Astrocyte (in vitro differentiated cells and primary cell): ENCODE results near the gene PCDHGB4. TPM values are rescaled to one million over a fixed set of nuclear protein-coding genes. Genes with fewer than 3 reads are reported as not detected.

Experiments
- DNase-seq: peaks from one replicate; pipeline ENCODE4 v3.0.0-alpha.2; 2010; ENCODE audit warnings: low read depth
- FAIRE-seq: peaks from 2 replicates; lab custom pipeline; 2011; peaks lifted over from hg19 to GRCh38; lab: Jason Lieb, UNC
- H2AFZ ChIP-seq: 2 replicates; pipeline ENCODE4 v1.6.0; 2012; ENCODE audit warnings: low read depth, low read length, inconsistent platforms
- H3K27ac ChIP-seq: 2 replicates; pipeline ENCODE4 v1.5.1; 2011; ENCODE audit warnings: low read depth, low read length, inconsistent platforms
- H3K27me3 ChIP-seq: 2 replicates; pipeline ENCODE4 v1.6.0; 2011; ENCODE audit warnings: low read length, inconsistent platforms; ENCODE audit not compliant: insufficient read depth
- H3K36me3 ChIP-seq: 2 replicates; pipeline ENCODE4 v1.5.1; 2011; ENCODE audit warnings: low read length, inconsistent platforms; ENCODE audit not compliant: insufficient read depth
- H3K4me1 ChIP-seq: 2 replicates; pipeline ENCODE4 v1.5.1; 2011; ENCODE audit warnings: low read length, inconsistent platforms; ENCODE audit not compliant: insufficient read depth
- H3K4me2 ChIP-seq: 2 replicates; pipeline ENCODE4 v1.6.0; 2012; ENCODE audit warnings: low read length, inconsistent platforms
- H3K4me3 ChIP-seq: 2 replicates; pipeline ENCODE4 v1.5.1; 2011; ENCODE audit warnings: low read depth, mild to moderate bottlenecking, low read length, inconsistent platforms; ENCODE audit not compliant: insufficient read depth
- H3K79me2 ChIP-seq: 2 replicates; pipeline ENCODE4 v1.6.0; 2012; ENCODE audit warnings: mild to moderate bottlenecking, low read length, inconsistent platforms; ENCODE audit not compliant: insufficient read depth
- H3K9ac ChIP-seq: 2 replicates; pipeline ENCODE4 v1.6.0; 2012; ENCODE audit warnings: mild to moderate bottlenecking, low read length, inconsistent platforms
- H3K9me3 ChIP-seq: 2 replicates; pipeline ENCODE4 v1.5.1; 2012; ENCODE audit warnings: low read depth, mild to moderate bottlenecking, low read length, inconsistent platforms; ENCODE audit not compliant: insufficient read depth
- H4K20me1 ChIP-seq: 2 replicates; pipeline ENCODE4 v1.6.0; 2012; ENCODE audit warnings: low read length, inconsistent platforms; ENCODE audit not compliant: insufficient read depth
- H3K27ac Mint-ChIP-seq: one replicate; pipeline ENCODE4 v1.8.0; 2021; ENCODE audit warnings: mild to moderate bottlenecking, mixed read lengths; ENCODE audit not compliant: unreplicated experiment
- H3K27me3 Mint-ChIP-seq: one replicate; pipeline ENCODE4 v1.8.0; 2021; ENCODE audit warnings: low read depth, mixed read lengths; ENCODE audit not compliant: unreplicated experiment
- H3K36me3 Mint-ChIP-seq: one replicate; pipeline ENCODE4 v1.8.0; 2021; ENCODE audit warnings: low read depth, mixed read lengths; ENCODE audit not compliant: unreplicated experiment
- H3K4me1 Mint-ChIP-seq: one replicate; pipeline ENCODE4 v1.8.0; 2021; ENCODE audit warnings: low read depth, mixed read lengths; ENCODE audit not compliant: unreplicated experiment
- H3K4me3 Mint-ChIP-seq: one replicate; pipeline ENCODE4 v1.8.0; 2021; ENCODE audit warnings: mild to moderate bottlenecking, moderate library complexity, mixed read lengths; ENCODE audit not compliant: unreplicated experiment
- H3K9me3 Mint-ChIP-seq: one replicate; pipeline ENCODE4 v1.8.0; 2021; ENCODE audit warnings: mild to moderate bottlenecking, mixed read lengths; ENCODE audit not compliant: unreplicated experiment
- EZH2 ChIP-seq: IDR thresholded peaks from 2 replicates; pipeline ENCODE4 v1.6.1; 2012; ENCODE audit warnings: mild to moderate bottlenecking, low read length, inconsistent platforms; ENCODE audit not compliant: insufficient read depth
- total RNA-seq: library from RNA; stranded (reverse); gene quantifications from 2 replicates; pipeline ENCODE4 v1.2.1, GENCODE V29; 2021
- TF ChIP-seq, protein P1 (sequence below): IDR thresholded peaks from 2 replicates; pipeline ENCODE4 v1.5.1; 2011; ENCODE audit warnings: low read depth, mild to moderate bottlenecking, inconsistent platforms, low read length, moderate library complexity; ENCODE audit not compliant: insufficient read depth

Gene PCDHGB4
- total RNA-seq, 1 donor from 2014 or later = 13.6 TPM

DNA sequence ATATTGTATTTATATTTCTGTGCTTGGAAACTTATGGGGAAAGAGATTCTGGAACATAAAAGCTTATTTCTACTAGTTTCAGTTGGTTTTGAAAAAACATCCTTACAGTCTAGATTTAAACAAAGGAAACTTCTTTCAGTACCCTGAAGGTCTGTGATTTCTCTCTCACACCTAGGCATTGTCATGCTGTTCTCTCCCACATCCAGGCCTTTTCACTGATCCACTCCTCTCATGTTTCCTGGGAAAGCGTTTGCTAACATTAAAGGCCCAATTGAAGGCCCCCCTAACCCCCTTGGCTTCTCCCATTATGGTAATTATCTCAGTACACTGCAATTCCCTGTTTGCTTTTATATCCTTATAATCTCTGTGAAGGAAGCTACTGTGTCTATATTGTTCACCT, 44.7 kb upstream of the PCDHGB4 start:
- FAIRE-seq (no peak), DNase-seq (no peak)
- Histone ChIP-seq H3K4me1 (no peaks in the 10 kb centered on the region), H3K79me2 (no peaks in the 10 kb centered on the region), H3K4me2 (no peak overlapping the region), H2AFZ (no peak overlapping the region), H3K27me3 (peaks cover 3% of the 10 kb centered on the region), H4K20me1 (no peaks in the 10 kb centered on the region), H3K27ac (no peak overlapping the region), H3K4me3 (no peak overlapping the region), H3K36me3 (no peaks in the 10 kb centered on the region), H3K9ac (no peak overlapping the region), H3K9me3 (peaks cover 36% of the 10 kb centered on the region)
- Mint-ChIP-seq H3K27me3 (peaks cover 2% of the 10 kb centered on the region), H3K9me3 (peaks cover 52% of the 10 kb centered on the region), H3K36me3 (peaks cover 6% of the 10 kb centered on the region), H3K27ac (no peak overlapping the region), H3K4me1 (no peaks in the 10 kb centered on the region), H3K4me3 (no peak overlapping the region)
- TF ChIP-seq EZH2 = no peak
- TF ChIP-seq, protein P1, sequence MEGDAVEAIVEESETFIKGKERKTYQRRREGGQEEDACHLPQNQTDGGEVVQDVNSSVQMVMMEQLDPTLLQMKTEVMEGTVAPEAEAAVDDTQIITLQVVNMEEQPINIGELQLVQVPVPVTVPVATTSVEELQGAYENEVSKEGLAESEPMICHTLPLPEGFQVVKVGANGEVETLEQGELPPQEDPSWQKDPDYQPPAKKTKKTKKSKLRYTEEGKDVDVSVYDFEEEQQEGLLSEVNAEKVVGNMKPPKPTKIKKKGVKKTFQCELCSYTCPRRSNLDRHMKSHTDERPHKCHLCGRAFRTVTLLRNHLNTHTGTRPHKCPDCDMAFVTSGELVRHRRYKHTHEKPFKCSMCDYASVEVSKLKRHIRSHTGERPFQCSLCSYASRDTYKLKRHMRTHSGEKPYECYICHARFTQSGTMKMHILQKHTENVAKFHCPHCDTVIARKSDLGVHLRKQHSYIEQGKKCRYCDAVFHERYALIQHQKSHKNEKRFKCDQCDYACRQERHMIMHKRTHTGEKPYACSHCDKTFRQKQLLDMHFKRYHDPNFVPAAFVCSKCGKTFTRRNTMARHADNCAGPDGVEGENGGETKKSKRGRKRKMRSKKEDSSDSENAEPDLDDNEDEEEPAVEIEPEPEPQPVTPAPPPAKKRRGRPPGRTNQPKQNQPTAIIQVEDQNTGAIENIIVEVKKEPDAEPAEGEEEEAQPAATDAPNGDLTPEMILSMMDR = no peak

DNA sequence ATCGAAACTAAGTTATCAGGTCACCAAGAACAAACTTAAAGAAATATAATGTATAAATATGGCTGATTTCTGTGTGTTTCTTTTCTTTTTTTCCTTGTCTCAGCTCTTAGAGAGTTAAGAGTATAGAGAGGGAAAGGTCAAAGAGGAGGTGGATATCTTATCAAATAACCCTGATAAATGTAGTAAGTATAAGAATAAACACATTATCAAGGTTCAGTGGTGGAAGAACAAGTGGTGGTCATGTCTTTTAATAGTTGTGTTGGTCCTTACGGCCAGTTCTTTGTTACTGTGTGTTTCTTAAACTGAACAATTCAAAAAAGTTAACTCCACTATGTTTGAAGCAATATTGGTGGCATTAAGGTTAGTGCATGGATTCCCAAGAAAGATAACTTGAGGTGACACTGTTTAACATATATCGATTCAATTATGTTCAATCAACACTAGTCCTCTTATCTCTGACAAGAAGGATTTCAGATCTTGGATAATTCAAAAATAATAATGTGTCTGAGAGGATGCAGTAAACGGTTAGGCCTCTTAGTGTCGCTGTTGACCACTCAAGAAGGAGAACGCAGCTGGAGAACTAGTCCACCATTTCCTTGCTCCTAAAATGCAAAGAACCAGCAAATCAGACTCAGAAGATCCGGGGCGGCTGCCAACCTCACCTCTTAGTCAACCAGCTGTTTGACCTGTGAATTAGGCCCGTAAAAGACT, 44.1 kb upstream of the PCDHGB4 start, which contains the start of gene PCDHGA3:
Gene PCDHGA3 (plus strand): TSS at position 588 of the 711 bp plus-strand sequence. CDS start 205 bp downstream, outside the sequence.
- Histone ChIP-seq H3K27ac (no peak within 1 kb of the TSS), H3K4me1 (no peaks in the 10 kb centered on the region), H4K20me1 (no peaks in the 10 kb centered on the region), H2AFZ (peak within 1 kb of the TSS; percentile 76), H3K4me2 (peak within 1 kb of the TSS; percentile 66), H3K27me3 (peaks cover 3% of the 10 kb centered on the region), H3K79me2 (no peaks in the 10 kb centered on the region), H3K36me3 (no peaks in the 10 kb centered on the region), H3K4me3 (peak within 1 kb of the TSS; percentile 54), H3K9me3 (peaks cover 36% of the 10 kb centered on the region), H3K9ac (peak within 1 kb of the TSS; percentile 53)
- Mint-ChIP-seq H3K4me1 (no peaks in the 10 kb centered on the region), H3K4me3 (no peak within 1 kb of the TSS), H3K27me3 (no peaks in the 10 kb centered on the region), H3K9me3 (peaks cover 49% of the 10 kb centered on the region), H3K27ac (no peak within 1 kb of the TSS), H3K36me3 (peaks cover 6% of the 10 kb centered on the region)
- FAIRE-seq (no peak), DNase-seq (peak; percentile 55)
- no peak for TF ChIP-seq EZH2
- TF ChIP-seq, protein P1 = peak; percentile 41

DNA sequence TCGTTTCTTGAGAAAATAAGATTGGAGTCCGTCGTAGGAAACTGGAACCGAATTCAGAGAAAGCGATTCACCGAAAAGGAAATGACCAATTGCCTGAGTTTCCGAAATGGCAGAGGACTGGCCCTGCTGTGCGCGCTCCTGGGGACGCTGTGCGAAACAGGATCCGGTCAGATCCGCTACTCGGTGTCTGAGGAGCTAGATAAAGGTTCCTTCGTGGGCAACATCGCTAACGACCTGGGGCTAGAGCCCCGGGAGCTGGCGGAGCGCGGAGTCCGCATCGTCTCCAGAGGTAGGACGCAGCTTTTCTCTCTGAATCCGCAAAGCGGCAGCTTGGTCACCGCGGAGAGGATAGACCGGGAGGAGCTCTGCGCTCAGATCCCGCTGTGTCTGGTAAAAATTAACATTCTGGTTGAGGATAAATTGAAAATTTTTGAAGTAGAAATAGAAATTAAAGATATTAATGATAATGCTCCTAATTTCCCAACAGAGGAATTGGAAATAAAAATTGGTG, 43.5 kb upstream of the PCDHGB4 start:
- no peaks in the 10 kb centered on the region for H3K36me3 ChIP-seq
- TF ChIP-seq, protein P1 = no peak
- no peak for TF ChIP-seq EZH2
- H3K9ac ChIP-seq = peak overlapping the region; percentile 53
- no peaks in the 10 kb centered on the region for H3K79me2 ChIP-seq
- peaks cover 33% of the 10 kb centered on the region for H3K9me3 ChIP-seq
- Mint-ChIP-seq H3K4me1 (no peaks in the 10 kb centered on the region), H3K9me3 (peaks cover 44% of the 10 kb centered on the region), H3K27ac (no peak overlapping the region), H3K27me3 (no peaks in the 10 kb centered on the region), H3K4me3 (no peak overlapping the region), H3K36me3 (peaks cover 6% of the 10 kb centered on the region)
- FAIRE-seq = no peak
- H2AFZ ChIP-seq = peak overlapping the region; percentile 76
- peak overlapping the region; percentile 66 for H3K4me2 ChIP-seq
- H3K27me3 ChIP-seq = peaks cover 3% of the 10 kb centered on the region
- H3K4me1 ChIP-seq = no peaks in the 10 kb centered on the region
- H3K4me3 ChIP-seq = peak overlapping the region; percentile 54
- H3K27ac ChIP-seq = no peak overlapping the region
- no peak for DNase-seq
- no peaks in the 10 kb centered on the region for H4K20me1 ChIP-seq
